Progenitor cell of endocrine pancreas (in vitro differentiated cells): ENCODE measurements around the gene INTS14. TPM values are rescaled to one million over a fixed set of nuclear protein-coding genes. Genes with fewer than 3 reads are reported as not detected.
A peak's percentile ranks its signal among the peaks of the same experiment; 100 is the strongest.
"Not testable (repeated sequence)": the region's sequence is repeated elsewhere in the genome, so short reads cannot be mapped to it uniquely, and the experiment has no call there.

Source experiments
- DNase-seq: peaks from one replicate; pipeline ENCODE4 v3.0.0; 2021; ENCODE audit warnings: low spot score; ENCODE audit not compliant: unreplicated experiment
- H3K27ac Mint-ChIP-seq: 2 replicates; pipeline ENCODE4 v1.8.0; 2021; ENCODE audit warnings: mild to moderate bottlenecking, moderate library complexity, mixed read lengths
- H3K27me3 Mint-ChIP-seq: 2 replicates; pipeline ENCODE4 v1.8.0; 2021; ENCODE audit warnings: mixed read lengths
- H3K36me3 Mint-ChIP-seq: 2 replicates; pipeline ENCODE4 v1.8.0; 2022; ENCODE audit warnings: mixed read lengths; ENCODE audit not compliant: insufficient read depth
- H3K4me1 Mint-ChIP-seq: 2 replicates; pipeline ENCODE4 v1.8.0; 2021; ENCODE audit warnings: low read depth, mixed read lengths
- H3K4me3 Mint-ChIP-seq: 2 replicates; pipeline ENCODE4 v1.8.0; 2021; ENCODE audit warnings: low read depth, mild to moderate bottlenecking, moderate library complexity, mixed read lengths
- H3K9me3 Mint-ChIP-seq: 2 replicates; pipeline ENCODE4 v1.8.0; 2021; ENCODE audit warnings: low read depth, mixed read lengths
- CTCF ChIP-seq: fragments of 200-600 bp; sonication (generic); IDR thresholded peaks from one replicate; pipeline ENCODE4 v1.5.0; 2021; ENCODE audit warnings: antibody characterized with exemption, mild to moderate bottlenecking; ENCODE audit not compliant: unreplicated experiment
- total RNA-seq: library from RNA; stranded (reverse); gene quantifications from 2 replicates; pipeline ENCODE4 v1.2.1, GENCODE V29; 2021

Gene INTS14
- total RNA-seq, 1 donor from 2014 or later, result 65.7 TPM

GRCh38 chr15:65558997-65559760 is 51.8 kb downstream of the INTS14 start:
- Mint-ChIP-seq H3K27ac (peak overlapping the region; percentile 79), H3K9me3 (no peaks in the 10 kb centered on the region), H3K4me3 (no peak overlapping the region), H3K4me1 (peaks cover 21% of the 10 kb centered on the region), H3K36me3 (peaks cover 56% of the 10 kb centered on the region), H3K27me3 (no peaks in the 10 kb centered on the region)
- TF ChIP-seq CTCF, result no peak
- no peak for DNase-seq

- Mint-ChIP-seq H3K27ac (peak overlapping the region; percentile 79), H3K4me3 (no peak overlapping the region)
Measured at GRCh38 chr15:65558336-65558735, 52.6 kb downstream of the INTS14 start.

GRCh38 chr15:65556622-65557021 is 54.3 kb downstream of the INTS14 start:
- peaks cover 49% of the 10 kb centered on the region for H3K36me3 Mint-ChIP-seq

More at GRCh38 chr15:65558336-65558735, 52.6 kb downstream of the INTS14 start:
- Mint-ChIP-seq H3K36me3 (peaks cover 59% of the 10 kb centered on the region), H3K9me3 (no peaks in the 10 kb centered on the region), H3K4me1 (peaks cover 21% of the 10 kb centered on the region), H3K27me3 (no peaks in the 10 kb centered on the region)
- no peak for DNase-seq
- no peak for TF ChIP-seq CTCF

GRCh38 chr15:65553691-65554090 is 57.2 kb downstream of the INTS14 start:
- H3K27me3 Mint-ChIP-seq, result no peaks in the 10 kb centered on the region
- H3K9me3 Mint-ChIP-seq, result no peaks in the 10 kb centered on the region
- H3K4me1 Mint-ChIP-seq, result peaks cover 17% of the 10 kb centered on the region
- peaks cover 29% of the 10 kb centered on the region for H3K36me3 Mint-ChIP-seq
- H3K4me3 Mint-ChIP-seq, result no peak overlapping the region
- H3K27ac Mint-ChIP-seq, result no peak overlapping the region
- no peak for TF ChIP-seq CTCF
- DNase-seq, result no peak

More at GRCh38 chr15:65556622-65557021, 54.3 kb downstream of the INTS14 start:
- Mint-ChIP-seq H3K27me3 (no peaks in the 10 kb centered on the region), H3K27ac (no peak overlapping the region), H3K4me1 (peaks cover 20% of the 10 kb centered on the region), H3K9me3 (no peaks in the 10 kb centered on the region), H3K4me3 (no peak overlapping the region)
- DNase-seq, result no peak
- no peak for TF ChIP-seq CTCF

- not testable (repeated sequence) for H3K9me3 Mint-ChIP-seq, DNase-seq, H3K27ac Mint-ChIP-seq, H3K4me3 Mint-ChIP-seq, H3K27me3 Mint-ChIP-seq
- Mint-ChIP-seq H3K4me1 (peaks cover 12% of the 10 kb centered on the region), H3K36me3 (peaks cover 25% of the 10 kb centered on the region)
Measured at GRCh38 chr15:65552851-65553250, 58.1 kb downstream of the INTS14 start.

- Mint-ChIP-seq H3K27ac (peak overlapping the region; percentile 18), H3K27me3 (no peaks in the 10 kb centered on the region), H3K9me3 (no peaks in the 10 kb centered on the region), H3K4me1 (peaks cover 17% of the 10 kb centered on the region), H3K36me3 (peaks cover 21% of the 10 kb centered on the region), H3K4me3 (no peak overlapping the region)
- no peak for DNase-seq
- no peak for TF ChIP-seq CTCF
Measured at GRCh38 chr15:65551183-65551582, 59.7 kb downstream of the INTS14 start.
